Limb (tissue), 2 donors: Measurements from ENCODE around the gene RMND1.
A peak's percentile ranks its signal among the peaks of the same experiment; 100 is the strongest.
"Not testable (repeated sequence)": the region's sequence is repeated elsewhere in the genome, so short reads cannot be mapped to it uniquely, and the experiment has no call there.

ENCODE experiments used
- DNase-seq, 2 donors: peaks; one replicate each; pipeline ENCODE4 v3.0.0-alpha.2; 2016; ENCODE audit errors: extremely low spot score in 2 of 2

Gene RMND1

DNA sequence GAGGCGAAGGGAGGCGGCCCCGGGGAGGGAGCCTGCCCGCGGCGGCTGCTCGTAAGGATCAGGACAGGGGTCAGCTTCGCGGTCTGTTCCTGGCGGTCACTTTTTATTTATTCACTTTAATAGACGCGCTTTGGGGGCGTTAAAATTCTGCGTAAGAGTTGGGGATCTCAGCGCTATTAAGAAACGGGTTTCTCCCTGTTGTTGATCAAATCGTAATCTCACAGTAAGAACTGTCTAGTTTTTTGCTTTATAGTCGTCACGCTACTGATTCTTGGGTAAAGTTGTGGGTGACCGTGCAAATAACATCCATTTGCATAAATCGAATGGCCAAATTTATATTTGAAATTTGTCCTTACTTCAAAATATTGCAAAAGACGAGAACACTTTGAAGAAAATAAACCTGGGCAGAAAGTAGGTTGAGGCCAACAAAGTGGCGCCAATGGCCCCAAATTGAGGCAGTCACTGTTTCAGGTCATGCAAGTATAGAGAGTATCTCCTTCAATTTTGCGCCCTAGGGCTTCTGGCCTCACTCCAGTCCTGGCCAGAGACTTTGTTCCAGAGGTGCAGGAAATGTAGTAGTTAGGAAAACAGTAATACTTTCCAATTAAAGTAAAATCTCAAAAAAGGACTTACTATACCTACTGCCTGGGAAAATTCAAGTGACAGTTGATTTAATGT lies 963 bp upstream of the RMND1 start:
- peak; percentile 10 to 42 for DNase-seq

DNA sequence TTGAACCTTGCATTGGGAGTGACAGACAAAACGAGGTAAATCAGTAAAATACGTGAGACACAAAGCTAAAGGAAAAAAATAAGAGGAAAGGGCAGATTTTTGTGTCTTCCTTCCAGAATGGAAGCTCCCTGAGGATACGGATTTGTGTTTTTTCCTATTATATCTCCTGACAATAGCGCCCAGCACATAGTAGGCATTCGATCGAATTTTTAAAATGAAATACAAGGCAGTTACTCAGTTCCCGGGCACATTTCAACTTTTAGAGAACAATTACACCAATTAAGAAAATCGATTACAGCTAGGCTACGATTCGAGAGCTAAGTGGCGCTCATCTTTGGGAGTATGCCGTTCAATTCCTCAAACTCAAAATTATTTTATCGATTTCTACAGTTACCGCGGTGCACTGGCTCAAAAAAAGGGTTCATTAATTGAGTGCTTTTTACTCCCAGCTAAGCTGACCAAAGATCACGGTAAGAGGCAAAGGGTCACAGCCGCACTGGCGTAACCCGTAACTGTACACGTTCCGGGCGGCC lies 443 bp downstream of the RMND1 start:
- no peak for DNase-seq

DNA sequence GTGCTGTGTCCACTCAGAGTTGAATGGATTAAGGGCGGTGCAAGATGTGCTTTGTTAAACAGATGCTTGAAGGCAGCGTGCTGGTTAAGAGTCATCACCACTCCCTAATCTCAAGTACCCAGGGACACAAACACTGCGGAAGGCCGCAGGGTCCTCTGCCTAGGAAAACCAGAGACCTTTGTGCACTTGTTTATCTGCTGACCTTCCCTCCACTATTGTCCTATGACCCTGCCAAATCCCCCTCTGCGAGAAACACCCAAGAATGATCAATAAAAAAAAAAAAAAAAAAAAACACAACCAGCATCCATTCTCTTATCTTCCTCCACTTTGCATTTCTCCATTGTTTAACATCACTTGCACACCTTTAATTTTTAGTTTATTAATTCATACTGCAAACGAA lies 998 bp downstream of the RMND1 start:
- DNase-seq: not testable (repeated sequence)

DNA sequence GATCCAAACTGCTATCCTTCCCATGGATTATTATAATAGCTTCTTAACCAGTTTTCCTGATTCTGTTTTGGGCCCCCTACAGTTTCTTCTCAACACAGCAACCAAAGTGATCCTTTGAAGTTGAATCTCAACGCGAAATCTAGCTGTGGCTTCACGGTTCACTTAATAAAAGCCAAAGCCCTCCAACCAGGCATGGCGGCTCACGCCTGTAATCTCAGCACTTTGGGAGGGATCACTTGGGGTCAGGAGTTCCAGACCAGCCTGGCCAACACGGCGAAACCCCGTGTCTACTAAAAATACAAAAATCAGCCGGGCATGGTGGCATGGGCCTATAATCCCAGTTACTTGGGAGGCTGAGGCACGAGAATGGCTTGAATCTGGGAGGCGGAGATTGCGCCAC lies 3.3 kb downstream of the RMND1 start:
- no peak for DNase-seq

DNA sequence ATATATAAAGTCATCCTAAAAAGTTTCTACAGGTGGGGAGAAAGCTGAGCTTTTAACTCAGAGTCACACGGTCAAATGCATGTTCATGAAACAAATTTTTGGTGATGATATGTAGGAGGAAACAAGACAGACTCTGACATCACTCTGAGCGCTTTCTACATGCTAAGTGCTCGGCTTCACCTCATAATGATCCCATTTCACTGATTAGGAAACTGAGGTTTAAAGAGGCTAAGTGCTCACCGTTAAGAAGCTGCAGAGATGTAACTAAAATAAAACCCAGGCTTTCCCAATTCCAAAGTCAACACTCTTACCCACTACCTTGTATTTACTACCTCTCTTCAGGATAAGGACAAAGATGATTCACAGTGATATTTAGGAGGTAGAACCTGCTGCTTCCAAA lies 4.7 kb downstream of the RMND1 start:
- DNase-seq: no peak

DNA sequence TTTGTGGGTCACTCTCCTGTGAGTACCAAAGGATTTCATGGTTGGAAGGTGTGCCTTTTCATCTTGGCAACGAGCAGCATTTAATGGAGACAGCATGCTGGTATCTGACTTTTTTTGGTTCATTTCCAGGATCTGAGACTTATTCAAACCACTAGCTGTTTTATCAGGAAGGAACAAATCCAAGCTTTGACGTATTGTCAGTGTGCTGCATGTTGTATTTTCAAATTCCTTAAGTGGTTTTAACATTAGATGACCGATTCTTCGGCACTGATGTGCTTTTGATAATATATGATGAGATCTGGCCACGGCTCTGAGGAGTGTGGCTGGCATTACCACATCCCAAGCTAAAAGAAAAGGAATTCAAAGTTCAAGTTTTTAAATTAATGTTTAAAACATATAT lies 6.4 kb downstream of the RMND1 start:
- DNase-seq: no peak

DNA sequence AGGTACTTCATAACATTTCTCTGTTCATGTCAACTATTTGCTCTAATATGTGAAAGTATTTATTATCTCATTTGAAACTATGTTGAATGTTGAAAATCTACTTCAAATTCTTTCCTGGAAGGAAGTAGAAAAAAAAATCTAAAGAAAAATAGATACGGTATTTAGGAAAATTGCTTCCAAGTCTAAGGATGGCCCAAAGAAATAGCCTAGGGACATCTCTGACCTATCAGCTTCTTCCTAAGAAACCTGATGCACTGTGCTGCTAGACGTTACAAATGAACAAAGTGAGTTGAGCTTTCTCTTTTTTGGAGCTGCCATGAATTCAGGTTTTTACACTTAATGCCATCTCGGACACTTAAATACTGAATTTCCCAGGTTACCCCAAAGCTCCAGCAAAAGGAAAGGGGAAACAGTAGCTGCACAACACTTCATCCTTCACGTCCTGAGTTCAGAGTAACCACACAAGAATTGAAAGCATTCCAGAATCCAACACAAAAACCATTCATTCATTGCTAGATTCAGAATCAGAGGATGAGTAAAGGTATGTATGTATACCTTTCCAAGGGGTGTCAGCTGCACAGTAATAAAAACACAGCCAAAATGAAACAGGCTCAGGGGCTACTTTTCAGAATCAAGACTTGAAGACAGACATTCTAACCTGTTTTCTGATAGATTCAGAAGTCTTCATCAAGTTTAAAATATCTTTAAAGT lies 7.9 kb downstream of the RMND1 start:
- no peak for DNase-seq

DNA sequence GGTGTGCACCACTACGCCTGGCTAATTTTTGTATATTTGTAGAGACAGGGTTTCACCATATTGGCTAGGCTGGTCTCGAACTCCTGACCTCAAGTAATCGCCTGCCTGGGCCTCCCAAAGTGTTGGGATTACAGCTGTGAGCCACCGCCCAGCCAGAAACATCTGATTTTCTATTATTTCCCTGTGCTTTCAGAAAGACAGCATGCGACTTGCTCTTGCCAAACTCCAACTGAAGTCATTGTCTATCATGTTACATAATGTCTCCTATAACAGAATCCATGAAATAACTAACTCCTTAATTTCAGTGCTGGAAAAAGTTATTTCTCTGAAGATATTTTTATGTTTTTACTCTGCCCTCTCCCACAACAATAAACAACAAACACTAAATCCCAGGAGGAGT lies 8.5 kb downstream of the RMND1 start:
- DNase-seq: no peak

DNA sequence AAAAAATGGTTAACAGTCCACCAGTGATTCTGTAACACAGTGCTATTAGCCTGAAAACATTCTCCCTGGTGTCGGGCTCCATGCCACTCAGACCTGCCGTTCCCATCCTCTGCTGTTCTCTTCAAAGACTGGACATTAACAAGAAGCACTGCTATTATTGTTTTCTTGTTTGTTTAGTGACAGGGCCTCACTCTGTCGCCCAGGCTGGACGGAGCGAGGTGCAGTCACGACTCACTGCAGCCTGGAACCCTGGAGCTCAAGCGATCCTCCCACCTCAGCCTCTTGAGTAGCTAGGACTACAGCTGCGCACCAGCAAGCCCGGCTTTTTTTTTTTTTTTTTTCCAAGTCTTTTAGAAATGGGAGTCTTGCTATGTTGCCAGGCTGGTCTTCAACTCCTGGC lies 9.6 kb downstream of the RMND1 start:
- DNase-seq: no peak

DNA sequence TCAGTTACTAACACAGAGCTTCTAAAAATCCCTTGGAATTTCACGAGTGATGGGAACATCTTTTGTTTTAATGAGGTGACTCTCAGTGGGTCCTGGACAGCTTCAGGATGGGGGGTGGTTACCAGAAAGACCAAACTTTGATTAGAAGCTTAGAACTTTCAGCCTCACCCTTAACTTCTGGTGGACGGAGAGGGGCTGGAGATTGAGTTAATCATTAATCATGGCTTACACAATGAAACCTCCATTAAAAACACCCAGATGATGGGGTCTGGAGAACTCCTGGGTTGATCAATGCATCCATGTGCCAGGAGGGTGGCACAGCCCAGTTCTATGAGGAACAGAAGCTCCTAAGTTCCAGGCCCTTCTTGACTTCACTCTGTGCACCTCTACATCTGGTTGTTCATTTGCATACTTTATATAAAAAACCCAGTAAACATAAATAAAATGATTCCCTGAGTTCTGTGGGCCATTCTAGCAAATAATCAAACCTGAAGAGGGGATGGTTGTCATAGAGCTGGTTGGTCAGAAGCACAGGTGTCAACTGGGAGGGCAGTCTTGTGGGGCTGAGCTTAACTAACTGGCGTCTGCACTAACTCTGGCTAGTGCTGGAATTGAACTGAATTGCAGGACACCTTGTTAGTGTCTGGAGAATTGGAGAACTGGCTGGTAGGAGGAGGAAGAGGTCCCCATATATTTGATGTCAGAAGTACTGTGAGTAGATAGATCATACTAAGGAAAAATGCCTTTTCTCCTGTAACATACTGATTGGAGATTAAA lies 10.3 kb downstream of the RMND1 start:
- DNase-seq: no peak

DNA sequence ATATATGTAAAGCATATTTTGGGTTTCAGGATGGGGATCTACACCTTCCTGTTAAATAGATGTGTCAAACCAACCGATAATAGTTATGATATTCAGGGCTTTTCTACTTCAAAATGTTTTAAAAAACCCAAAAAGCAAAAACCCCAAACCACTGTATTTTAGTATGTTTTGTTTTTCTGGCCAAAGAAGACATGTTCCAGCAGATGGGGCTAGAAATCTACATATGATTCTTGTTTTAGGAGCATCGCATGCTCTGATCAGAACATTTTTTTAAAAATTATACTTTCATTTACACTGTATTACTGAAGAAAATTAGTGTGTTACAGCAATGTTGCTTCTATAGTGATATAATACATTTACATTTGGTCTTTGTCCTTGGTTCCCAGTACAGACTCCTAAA lies 11.0 kb downstream of the RMND1 start:
- DNase-seq: peak in 1 of 2 donors; percentile 26

DNA sequence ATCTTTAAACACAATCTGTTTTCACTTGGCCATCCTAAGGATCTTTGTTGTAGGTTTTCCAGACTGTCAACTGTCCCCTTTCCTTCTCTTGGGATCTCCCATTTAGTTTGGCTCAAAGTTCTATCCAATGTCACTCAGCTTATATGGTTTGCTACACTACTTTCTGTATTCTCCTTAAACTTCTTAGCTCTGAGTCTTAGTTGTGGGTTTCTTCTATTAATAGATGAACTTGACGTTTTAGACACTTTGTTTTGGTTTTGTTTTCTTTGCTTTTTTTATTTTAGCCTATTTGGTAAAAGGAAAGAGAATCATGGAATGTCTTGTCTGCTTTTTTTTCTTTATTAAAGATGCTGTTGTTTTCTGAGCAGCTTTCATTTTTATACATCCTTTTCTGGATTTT lies 11.4 kb downstream of the RMND1 start:
- DNase-seq: no peak

DNA sequence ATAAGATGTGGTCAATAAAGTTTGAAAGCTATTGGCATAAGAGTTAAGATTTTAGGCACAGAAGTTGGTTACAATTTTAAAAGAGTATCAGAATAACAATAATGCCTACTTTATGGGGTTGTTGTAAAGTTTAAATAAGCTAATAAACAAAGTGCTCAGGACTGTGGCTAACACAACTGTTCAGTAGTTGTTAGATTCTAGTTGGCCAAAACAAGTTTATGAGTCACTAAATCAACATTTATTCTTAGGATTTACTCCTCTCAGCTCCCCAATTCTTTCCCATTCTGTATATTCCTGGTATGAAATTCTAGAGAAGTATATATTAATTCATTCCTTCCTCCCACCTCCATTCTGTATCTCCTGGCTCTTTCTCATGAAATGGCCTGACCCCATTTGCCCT lies 14.5 kb downstream of the RMND1 start:
- DNase-seq: no peak

DNA sequence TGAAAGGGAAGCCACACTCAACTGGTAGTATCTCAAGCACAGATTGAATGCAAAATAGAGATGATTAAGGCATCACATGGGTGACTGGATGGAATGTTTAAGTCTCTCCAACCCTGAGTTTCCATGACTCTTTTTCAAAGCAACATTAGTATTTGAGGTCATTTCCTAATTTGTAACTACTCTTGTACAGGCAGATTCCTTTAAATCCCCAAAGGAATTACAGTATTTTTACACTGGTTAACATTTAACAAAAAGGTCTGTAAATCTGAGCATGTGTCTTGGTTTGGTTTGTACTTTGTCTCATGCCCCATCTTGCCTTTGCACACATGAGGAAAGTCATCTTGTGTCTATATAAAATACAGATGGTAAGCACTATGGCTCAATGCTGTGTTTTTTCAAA lies 15.1 kb downstream of the RMND1 start:
- no peak for DNase-seq

DNA sequence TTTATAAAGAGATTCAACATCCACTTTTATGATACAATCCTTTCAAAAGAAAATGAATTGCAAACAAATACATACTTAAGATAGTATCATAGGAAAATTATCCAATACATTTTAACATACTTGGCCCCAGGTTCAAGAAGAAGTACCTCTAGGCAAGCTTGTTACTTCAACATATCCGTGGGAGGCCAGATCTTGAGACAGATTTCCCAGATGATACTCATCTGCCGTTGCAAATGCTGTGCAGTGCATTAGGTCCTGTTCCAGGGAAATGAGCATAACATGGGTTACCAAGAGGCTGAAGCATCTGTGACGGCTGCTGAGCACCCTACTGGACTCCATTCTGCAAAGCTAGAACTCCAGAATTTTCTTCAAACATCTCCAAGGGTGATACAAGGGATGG lies 15.6 kb downstream of the RMND1 start:
- no peak for DNase-seq

DNA sequence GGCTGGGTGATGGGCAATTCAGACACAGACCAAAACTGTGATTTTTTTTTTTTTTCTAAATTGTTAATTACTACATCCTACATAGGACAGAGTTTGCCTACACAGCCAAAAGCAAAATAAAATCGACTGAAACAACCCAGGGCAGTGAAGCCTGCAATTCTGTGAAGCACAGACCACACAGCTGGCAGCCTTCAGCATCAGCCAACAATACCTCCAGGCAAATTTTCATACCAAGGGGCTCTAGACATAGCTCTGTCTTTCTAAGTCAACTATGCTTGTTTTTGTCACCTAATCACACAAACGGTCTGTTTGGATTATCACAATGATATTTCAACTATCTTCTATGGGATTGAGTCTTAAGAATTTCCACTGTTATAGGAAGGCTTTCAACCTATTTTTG lies 17.6 kb downstream of the RMND1 start:
- no peak for DNase-seq

DNA sequence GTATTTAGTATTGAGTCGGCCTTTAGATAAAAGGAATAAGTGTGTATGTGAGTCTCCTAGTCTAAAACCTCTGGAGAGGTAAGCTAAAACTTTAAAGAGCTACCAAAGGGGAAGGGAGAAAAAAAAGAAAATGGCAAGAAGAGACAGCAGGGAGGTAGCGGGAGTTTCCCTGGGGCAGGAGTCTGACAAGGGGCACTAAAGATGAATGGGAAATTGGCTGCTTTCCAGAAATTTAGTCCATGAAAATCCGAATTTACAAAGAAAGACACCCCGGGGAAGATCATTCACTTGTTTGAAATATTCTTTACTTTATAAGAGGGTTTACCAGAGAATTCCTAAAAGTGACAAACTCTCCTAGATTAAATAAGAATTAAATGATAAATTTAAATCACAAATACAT lies 19.3 kb downstream of the RMND1 start:
- no peak for DNase-seq

DNA sequence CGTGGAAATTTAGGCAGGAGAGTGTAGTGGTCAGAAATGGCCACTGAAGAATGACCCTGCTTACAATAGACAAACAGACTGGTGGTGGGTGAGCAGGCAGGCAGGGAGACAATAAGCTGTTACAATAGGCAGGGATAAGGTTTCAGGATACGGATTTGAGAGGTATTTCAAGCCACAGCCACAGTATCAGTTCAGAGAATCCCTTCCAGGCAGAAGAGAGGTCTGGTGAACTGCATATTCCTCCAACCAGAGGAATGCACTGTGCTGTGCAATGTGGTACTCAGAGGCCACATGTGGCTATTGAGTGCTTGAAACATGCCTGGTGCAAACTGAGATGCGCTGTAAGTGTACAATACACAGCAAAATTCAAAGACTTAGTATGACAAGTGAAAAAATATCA lies 20.6 kb downstream of the RMND1 start:
- no peak for DNase-seq

DNA sequence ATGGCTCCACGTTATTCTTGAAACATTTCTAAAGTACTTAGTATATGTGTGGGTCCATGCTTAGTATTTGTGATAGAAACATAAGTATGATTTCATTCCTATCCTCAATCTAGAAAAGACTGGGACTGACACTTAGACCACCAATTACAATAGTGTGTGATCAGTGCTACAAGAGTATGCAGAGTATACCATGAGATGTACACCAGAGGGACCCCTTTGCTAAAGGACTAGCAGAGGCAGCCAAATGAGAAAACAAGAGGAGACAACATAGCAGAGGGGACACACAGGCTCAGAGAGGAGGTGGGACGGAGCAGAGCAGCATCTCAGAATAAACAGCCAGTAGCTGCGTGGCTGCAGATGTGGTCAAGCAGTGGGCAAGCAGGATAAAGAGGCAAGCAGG lies 21.0 kb downstream of the RMND1 start:
- DNase-seq: no peak

DNA sequence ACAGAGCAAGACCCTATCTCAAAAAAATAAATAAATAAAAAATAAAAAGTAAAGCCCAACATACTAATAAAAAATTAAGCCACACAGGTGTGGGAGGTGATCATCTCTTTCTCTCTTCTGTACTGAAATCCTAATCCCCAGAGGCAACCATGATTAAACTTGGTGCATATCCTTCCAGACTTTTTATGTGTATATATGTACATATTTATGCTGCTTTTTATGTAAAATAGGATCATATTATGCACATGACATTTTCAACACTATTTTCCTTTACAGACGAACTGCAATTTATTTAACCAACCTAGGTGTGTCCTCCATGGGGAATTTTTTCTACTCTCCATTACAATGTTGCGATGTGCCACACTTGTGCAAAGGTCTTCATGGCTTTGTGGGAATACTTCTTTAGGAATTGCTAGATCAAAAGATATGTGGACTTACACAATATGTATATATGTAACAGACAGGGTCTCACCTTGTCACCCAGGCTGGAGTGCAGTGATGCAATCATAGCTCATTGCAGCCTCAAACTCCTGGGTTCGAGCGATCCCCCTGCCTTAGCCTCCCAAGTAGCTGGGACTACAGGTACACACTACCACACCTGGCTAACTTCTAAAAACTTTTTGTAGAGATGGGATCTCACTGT lies 23.7 kb downstream of the RMND1 start:
- DNase-seq: no peak

DNA sequence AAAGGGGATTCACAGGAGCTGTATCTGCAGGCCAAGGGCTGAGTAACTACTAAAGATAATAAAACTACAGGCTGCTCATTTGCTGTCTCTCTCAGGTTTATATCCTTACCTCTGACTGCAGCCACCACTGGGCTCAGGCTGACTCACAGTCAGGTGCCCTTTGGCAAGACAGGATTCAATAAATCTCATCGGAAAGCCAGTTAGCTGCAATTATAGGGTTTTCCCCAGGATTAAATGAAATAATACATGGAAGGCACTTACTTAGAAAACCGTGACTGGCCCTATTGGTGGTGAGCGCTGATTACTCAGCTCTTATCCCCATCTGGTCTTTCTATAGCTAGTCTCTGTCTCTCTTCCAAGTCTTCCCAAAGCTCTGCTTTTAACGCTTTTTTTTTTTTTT lies 26.4 kb downstream of the RMND1 start:
- no peak for DNase-seq

DNA sequence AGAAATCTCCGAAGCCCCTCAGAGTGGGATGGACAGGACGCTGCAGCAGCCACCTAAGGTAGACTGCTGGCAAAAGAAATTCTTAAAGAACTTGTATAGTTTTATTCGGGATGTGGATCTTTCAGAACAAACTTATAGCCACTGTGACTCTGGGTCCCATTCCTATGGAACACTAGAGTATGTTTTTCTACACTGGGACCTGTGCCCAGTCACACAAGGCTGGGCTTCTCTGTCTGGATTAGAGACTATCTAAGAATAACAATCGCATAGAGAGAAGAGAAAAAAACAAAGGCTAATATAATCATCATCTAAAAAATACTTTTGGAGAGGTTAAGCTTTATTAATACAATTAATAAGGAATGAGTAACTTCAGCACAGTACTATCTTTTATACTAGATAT lies 28.9 kb downstream of the RMND1 start:
- no peak for DNase-seq
